GM12875 (cell line): ENCODE results near the gene ATP8A2.

ENCODE experiments used
- H3K4me3 ChIP-seq: one replicate; pipeline ENCODE4 v1.5.1; 2011; ENCODE audit warnings: low read depth, low read length, control low read depth
- TF ChIP-seq, protein P1 (sequence below): IDR thresholded peaks from 2 replicates; pipeline ENCODE4 v1.5.1; 2011; ENCODE audit warnings: low read depth, mild to moderate bottlenecking, control low read depth, inconsistent platforms, low read length, moderate library complexity, borderline replicate concordance; ENCODE audit not compliant: insufficient read depth

Gene ATP8A2

DNA sequence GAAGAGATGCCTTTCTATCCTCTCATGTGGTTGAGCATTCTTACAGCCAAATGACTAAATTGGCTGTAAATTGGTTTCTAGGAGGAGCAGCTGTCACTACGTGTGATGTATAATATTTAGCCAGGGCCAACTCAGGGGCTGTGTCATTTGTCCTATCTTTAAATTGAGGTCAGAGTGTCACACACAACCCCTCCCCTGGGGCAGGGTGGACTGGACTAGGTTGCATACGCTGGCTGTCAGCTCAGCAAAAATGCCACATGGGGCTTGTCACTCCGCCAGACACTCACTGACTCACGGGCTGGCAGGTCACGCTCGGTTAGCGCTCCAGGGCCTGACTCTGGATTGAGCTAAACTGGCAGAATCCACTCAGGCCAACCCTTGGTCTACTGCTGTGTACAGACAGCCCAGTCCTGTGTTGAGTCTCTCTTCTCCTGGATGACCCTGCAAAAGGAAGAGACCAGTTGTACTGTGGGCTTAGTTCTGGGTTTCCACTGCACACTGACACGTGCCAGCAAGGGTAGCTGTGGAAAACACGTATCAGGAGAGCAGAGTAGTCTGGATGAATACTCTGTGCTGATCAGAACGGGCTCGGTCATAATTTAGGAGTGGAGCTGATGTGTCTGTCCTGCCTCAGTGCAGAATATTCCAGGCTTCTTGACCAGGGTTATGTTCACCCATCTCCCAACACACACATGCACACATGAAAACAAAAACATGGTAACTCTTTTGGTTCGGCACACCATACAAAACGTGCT is 650.9 kb downstream of the ATP8A2 start:
- TF ChIP-seq, protein P1, sequence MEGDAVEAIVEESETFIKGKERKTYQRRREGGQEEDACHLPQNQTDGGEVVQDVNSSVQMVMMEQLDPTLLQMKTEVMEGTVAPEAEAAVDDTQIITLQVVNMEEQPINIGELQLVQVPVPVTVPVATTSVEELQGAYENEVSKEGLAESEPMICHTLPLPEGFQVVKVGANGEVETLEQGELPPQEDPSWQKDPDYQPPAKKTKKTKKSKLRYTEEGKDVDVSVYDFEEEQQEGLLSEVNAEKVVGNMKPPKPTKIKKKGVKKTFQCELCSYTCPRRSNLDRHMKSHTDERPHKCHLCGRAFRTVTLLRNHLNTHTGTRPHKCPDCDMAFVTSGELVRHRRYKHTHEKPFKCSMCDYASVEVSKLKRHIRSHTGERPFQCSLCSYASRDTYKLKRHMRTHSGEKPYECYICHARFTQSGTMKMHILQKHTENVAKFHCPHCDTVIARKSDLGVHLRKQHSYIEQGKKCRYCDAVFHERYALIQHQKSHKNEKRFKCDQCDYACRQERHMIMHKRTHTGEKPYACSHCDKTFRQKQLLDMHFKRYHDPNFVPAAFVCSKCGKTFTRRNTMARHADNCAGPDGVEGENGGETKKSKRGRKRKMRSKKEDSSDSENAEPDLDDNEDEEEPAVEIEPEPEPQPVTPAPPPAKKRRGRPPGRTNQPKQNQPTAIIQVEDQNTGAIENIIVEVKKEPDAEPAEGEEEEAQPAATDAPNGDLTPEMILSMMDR, result no peak
- no peak overlapping the region for H3K4me3 ChIP-seq

DNA sequence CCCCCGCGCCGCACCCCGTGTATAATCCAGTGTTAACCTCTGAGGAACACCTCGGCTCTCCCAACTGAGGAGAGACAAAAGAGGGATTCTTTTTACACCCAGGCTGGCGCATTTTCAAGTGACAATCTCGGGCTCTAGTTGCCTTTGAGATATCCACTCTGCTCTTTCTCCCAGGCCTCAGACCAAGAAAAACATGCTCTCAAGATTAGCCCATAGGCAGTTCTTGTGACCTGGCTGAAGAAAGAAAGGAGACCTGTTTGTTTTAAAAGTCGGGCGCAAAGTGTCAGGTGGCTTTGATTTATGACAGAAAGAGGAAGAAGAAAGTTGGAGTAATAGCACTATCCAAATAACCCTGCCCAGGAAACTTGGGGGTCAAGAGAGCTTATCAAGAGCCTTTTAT is 652.8 kb downstream of the ATP8A2 start:
- TF ChIP-seq, protein P1, result no peak
- no peak overlapping the region for H3K4me3 ChIP-seq

DNA sequence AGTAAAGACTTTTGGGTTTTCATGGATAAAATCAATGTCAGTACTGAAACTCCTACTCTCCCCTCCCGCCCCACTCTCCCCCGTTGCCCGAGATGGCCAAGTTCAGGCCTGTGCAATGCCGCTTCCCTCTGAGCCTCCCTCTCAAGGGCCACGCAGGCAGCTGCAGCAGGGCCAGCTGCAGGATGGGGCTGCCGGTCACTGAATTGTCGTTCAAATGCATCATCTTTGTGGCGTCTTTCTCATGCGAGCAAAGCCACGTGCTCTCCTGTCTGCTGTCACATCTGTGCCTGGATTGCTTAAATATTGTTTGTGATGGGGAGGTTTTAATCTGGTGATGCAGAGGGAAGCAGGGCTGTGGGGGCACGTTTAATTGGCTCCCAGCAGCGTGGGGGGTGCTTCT is 653.4 kb downstream of the ATP8A2 start:
- TF ChIP-seq, protein P1, result no peak
- H3K4me3 ChIP-seq, result no peak overlapping the region

GRCh38 chr13:26025771-26026170 is 654.0 kb downstream of the ATP8A2 start:
- TF ChIP-seq, protein P1, result no peak
- no peak overlapping the region for H3K4me3 ChIP-seq

- TF ChIP-seq, protein P1, result no peak
- H3K4me3 ChIP-seq, result no peak overlapping the region
Measured at GRCh38 chr13:26026211-26026610, 654.4 kb downstream of the ATP8A2 start.

- no peak overlapping the region for H3K4me3 ChIP-seq
- TF ChIP-seq, protein P1, result no peak
Measured at GRCh38 chr13:26029581-26030136, 657.9 kb downstream of the ATP8A2 start.

DNA sequence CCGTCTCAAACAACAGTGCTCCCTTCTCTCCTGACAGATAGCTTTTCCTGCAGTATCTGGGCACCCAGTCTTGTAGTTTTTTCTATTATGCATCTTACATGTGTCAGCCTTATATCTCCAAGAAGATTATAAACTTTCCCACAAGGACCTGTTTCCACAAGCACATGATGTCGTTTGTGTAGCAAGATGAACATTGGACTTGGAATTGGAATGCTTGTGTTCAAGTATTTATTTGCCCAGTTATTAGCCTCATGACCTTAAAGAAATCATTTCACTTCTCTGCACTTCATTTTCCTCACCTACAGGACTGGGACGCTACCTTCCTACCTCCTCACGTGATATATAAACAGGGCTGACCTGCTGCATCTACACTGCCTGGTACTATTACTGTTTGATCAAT is 658.6 kb downstream of the ATP8A2 start:
- no peak overlapping the region for H3K4me3 ChIP-seq
- TF ChIP-seq, protein P1, result no peak
